ENCODE data around the gene SDF4.
A peak's percentile ranks its signal among the peaks of the same experiment; 100 is the strongest.

SDF4 gene

DNA sequence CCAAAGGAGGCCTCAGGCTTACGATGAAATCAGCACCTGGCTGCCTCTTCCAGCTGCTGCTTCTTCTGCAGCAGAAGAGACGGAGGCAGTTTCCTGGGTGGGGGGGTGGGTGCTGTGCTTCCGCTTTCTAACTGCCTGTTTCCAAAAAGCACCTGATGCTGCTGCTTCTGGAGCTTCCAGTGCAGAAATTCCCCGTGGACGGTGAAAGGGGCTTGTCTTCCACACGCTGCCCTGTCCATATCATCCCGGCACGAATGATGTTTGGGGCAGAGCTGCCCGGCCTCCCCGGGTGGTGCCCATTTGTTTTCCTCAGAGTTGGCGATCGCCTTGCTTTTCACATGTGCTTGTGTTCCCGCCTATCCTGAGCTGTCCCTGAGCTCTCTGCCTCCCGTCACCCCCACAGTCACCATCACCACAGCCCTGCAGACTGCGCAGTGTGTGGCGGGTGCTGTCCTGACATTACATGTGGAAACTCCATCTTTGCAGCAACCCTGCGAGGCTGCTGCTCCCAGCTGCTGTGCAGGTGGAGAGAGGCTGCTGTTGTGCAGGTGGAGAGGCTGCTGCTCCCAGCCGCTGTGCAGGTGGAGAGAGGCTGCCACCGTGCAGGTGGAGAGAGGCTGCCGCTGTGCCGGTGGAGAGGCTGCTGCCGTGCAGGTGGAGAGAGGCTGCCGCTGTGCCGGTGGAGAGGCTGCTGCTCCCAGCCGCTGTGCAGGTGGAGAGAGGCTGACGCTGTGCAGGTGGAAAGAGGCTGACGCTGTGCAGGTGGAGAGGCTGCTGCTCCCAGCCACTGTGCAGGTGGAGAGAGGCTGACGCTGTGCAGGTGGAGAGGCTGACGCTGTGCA lies 56.4 kb downstream of the SDF4 start:
- no peak for DNase-seq

- DNase-seq, result peak; percentile 70
Measured at GRCh38 chr1:1173793-1174415, 57.9 kb downstream of the SDF4 start, which contains the start of gene TTLL10. Gene TTLL10, plus strand, starts transcription at chr1:1173880. Its CDS starts 5,336 bp downstream, at chr1:1179216.

DNA sequence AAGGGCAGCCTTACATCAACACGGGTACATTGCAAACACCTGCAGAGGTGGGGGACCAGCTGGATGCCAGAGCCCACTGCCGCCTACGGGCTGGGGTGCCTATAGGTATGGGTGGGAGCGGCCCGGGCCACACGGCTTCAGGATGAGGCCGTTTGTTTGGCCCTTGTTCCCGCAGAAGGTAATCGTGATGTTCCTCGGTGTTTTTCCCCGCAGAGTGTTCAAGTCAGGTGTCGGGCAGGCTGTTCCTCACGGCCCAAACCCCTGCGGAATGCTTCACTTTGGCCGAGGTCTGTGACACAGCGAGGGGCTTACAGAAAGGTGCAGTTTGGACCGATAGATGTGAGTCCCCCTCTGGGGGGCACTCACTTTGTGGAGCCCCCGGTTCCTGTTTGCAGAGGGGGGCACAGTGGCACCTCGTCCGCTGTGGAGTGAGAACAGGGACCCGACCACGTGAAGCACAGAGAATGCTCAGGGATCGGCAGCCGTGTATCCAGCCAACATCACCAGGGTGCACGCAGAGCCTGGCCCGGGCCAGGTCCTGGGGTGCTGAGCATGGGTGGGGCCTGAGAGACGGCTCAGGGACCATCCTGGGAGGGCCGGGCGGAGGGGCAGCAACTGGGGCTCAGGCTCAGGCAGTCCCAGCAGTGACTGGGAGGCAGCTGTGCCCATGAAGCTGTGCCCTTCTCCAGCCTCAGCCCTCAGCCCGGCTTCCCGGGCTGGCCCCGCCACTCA lies 58.6 kb downstream of the SDF4 start:
- DNase-seq, result peak; percentile 12

DNA sequence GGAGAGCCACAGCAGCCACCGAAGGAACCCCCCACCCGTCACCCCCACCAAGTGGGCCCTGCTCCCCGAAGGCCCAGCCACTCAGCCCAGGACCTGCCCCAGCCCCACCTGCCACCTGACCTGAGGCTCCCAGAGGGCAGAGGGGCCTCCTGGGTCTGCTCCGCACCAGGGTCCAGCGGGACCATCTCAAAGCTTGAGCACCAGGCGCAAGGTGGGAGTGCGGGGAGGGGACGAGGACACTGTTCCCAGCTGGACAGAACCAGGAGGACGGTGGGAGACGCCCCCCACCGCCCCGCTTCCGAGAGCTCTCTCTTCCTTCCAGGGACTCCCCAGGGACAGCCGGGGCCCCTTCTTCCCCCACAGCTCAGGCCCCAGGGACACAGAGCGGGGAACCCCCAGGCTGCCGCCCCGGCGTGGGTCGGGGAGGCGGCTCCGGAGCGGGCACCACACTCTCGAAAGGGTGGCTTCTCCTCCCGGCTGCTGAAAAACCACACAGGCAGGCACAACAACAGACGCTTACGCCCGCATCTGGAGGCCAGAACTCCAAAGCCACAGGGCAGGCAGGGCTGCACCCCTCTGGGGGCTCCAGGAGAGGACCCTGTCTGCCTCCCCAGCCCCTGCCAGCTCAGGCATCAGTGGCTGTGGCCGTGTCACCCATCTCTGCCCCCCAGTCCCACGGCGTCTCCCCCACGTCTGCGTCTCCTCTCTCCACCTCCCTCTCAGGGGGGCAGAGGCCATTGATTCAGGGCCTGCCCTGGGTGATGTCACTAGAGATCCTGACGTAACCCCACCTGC lies 60.1 kb downstream of the SDF4 start:
- no peak for DNase-seq

DNA sequence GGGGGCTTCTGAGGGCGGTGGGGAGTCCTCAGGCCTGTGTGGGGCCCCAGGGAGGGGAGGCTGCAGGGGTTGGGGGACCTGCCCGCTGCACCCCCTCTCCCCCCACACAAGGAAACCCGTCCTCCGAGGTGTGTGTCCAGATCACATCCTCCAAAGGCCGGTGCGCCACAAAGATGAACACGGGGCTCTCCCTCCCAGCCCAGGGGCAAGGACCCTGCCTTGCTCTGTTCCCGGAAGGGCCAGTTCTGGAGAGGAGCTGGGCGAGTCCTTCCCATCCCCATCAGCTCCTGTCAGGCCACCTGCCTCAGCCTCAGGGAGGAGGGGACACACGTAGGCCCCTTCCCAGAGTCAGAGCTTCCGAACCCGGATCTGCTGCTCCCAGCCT lies 60.6 kb downstream of the SDF4 start:
- no peak for DNase-seq

DNA sequence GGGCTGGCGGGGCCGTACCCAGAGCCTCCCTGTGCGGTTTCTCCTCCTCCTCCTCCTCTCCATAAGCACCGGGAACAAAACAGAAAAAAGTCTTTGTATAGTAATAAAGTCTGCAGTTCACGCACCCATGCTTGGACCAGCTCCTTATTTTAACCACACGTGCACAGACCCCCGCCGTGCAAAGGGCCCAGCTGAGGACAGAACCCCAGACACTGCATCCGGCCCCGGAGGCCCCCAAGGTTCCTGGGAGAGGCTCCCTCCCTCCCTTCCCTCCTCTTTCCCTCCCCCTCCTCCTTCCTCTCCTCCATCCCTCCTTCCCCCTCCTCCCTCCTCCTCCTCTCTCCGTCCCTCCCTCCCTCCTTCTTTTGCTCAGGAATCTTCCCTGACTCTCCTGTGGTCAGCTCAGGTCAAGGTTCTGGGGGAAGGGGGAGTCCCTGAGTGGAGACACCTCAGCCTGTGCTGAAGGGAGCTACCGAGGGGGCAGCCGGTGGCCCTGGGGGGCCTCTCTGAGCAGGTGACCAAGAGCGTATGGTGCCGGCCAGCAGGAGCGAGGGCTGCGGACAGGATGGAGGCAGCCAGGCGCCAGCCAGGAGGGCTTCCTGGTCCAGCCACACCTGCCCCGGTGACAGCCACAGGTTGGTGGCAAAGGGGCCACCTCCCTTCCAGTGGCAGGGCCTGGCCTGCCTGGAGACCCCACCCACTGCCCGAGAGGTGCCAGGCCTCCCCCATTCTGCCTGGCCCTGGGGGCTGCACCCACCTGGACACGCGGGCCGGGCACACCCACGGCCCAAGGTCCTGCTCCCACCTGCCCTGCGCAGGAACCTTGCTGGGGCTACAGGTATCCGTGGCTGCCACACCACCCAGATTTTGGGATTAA lies 61.3 kb downstream of the SDF4 start:
- no peak for DNase-seq

DNA sequence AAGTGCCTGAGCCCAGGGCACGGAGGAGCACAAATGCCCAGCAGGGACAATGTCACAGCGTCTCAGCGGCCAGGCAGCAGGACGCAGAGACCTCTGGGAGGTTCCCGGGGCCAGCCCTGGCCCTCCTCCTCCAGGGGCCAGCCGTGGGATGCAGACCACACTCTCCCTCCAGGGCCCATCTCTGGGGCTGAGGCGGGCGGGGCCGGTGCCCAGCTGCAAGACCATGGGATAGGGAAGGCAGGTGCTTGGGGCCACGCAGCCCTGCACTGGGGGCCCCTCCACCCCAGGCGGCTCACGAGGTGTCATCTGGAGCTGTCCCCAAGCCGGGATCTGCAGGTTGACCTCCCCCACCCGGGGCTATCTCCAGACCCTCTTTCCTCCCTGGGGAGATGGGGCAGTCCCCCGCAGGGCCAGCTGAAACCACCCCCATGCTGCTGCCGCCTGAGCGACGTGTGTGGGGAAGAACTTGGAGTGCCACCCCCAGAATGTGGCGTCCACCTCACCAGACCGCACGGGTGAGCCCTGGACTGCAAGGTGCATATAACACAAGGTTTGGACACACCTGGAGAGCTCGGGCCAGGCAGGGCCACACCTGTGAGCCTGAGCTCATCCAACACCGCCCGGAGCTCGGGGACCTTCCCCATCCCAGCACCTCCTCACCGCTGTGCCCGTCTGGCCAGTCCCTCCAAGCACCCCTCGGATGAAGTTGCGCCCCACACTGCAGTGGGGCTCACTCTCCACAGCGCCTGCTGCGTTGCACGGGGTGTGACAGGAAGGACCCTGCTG lies 62.2 kb downstream of the SDF4 start:
- DNase-seq, result peak; percentile 19

GRCh38 chr1:1168451-1169411 lies 63.1 kb downstream of the SDF4 start:
- DNase-seq, result peak; percentile 45

- no peak for DNase-seq
Measured at GRCh38 chr1:1167841-1168450, 63.9 kb downstream of the SDF4 start.

DNA sequence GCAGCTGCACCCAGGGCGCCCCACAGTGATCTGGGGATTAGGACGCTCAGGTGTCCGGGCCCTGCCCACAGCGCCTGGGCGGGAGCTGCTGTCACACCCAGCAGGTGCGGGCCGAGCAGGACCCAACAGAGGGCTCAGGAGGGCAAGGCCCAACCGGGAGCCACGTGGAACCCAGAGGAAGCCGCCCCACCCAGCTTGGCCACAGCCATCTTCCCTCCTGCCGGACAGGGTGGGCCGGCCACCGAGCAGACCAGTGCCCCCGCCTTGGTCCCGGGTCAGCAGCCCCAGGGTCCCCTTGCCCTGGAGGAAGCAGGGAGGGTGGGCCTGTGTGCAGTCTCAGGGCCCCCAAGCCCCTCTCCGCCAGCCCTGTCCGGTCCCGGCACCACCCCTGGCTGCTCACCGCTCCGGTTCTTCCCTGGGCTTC lies 64.4 kb downstream of the SDF4 start:
- peak; percentile 6 for DNase-seq
